Lung (tissue), 12 donors: ENCODE measurements around the gene HNRNPLL. TPM values are rescaled to one million over a fixed set of nuclear protein-coding genes. Genes with fewer than 3 reads are reported as not detected.

Source experiments
- ATAC-seq: fragments of 200-7000 bp; cut with Tn5 transposase; one replicate; pipeline ENCODE4 v1.9.1; 2020; ENCODE audit warnings: moderate number of reproducible peaks; ENCODE audit not compliant: insufficient read depth, low FRiP score
- DNase-seq, 3 donors: peaks; one replicate each; pipeline ENCODE4 v3.0.0-alpha.2; 2013 to 2017
- H3K27ac ChIP-seq, 2 donors: one replicate each; pipeline ENCODE4 v1.5.1; 2013; ENCODE audit warnings: mild to moderate bottlenecking in 2 of 2, moderate library complexity in 2 of 2, control low read depth in 1 of 2, inconsistent platforms in 1 of 2, low read depth in 1 of 2, low read length in 1 of 2
- H3K27me3 ChIP-seq, 3 donors: one replicate each; pipeline ENCODE4 v1.5.1; 2013; ENCODE audit warnings: low read length in 2 of 3; ENCODE audit not compliant: control insufficient read depth in 3 of 3, insufficient read depth in 3 of 3
- H3K36me3 ChIP-seq, 4 donors: one replicate each; pipeline ENCODE4 v1.5.1; 2013; ENCODE audit warnings: low read length in 4 of 4, mild to moderate bottlenecking in 1 of 4, moderate library complexity in 1 of 4; ENCODE audit not compliant: control insufficient read depth in 4 of 4, insufficient read depth in 4 of 4
- H3K4me1 ChIP-seq, 5 donors: one replicate each; pipeline ENCODE4 v1.5.1; 2013; ENCODE audit warnings: low read length in 5 of 5, mild to moderate bottlenecking in 2 of 5, moderate library complexity in 1 of 5; ENCODE audit not compliant: control insufficient read depth in 5 of 5, insufficient read depth in 5 of 5
- H3K4me3 ChIP-seq: one replicate; pipeline ENCODE4 v1.5.1; 2013; ENCODE audit warnings: mild to moderate bottlenecking, control low read depth, moderate library complexity
- H3K9ac ChIP-seq, 2 donors: one replicate each; pipeline ENCODE4 v1.5.1; 2013; ENCODE audit warnings: low read length in 2 of 2, control low read depth in 1 of 2; ENCODE audit not compliant: insufficient read depth in 1 of 2
- H3K9me3 ChIP-seq, 4 donors: one replicate each; pipeline ENCODE4 v1.5.1; 2013; ENCODE audit warnings: low read length in 3 of 4, mild to moderate bottlenecking in 1 of 4, moderate library complexity in 1 of 4; ENCODE audit not compliant: control insufficient read depth in 4 of 4, insufficient read depth in 3 of 4
- CTCF ChIP-seq: IDR thresholded peaks from 2 replicates; pipeline ENCODE4 v1.5.1; 2012; ENCODE audit warnings: mild to moderate bottlenecking; ENCODE audit errors: control extremely low read depth, extremely low read depth
- WGBS, 2 donors: extraction: QIAGEN DNeasy Blood & Tissue Kit; methylation state at CpG; one replicate each; pipeline ENCODE4 v1.1.7; 2013; 5-methylcytosine and 5-hydroxymethylcytosine counted together
- polyA plus RNA-seq, 2 donors: library from polyadenylated mRNA; stranded (reverse); fragments of 200-250 nt; gene quantifications; one replicate each; pipeline ENCODE4 v1.2.1, GENCODE V29; 2013
- total RNA-seq, 2 donors: library from RNA; depleted of rRNA in 1 of 2; stranded (reverse); fragments of >200 nt in 1 of 2; gene quantifications; one replicate each; pipeline ENCODE4 v1.2.1, GENCODE V29; 2014 to 2021
- donor health status: control.
- donor health status: control.
- donor health status: Bipolar disorder and iron deficiency.
- donor health status: healthy.
- donor health status: DM: yes; HTN: yes; CAD: no.

HNRNPLL gene
- total and polyA plus RNA-seq, 4 donors, result 12.4 to 88.8 (median 30.7) TPM

- H3K4me1 ChIP-seq, result peaks cover 0 to 25% (median 4%) of the 10 kb centered on the region in 5 donors
- WGBS, 2 donors, result 46 to 63% methylated on average over 3 of the region's 3 CpGs
Measured at GRCh38 chr2:38586931-38587330, 15.8 kb downstream of the HNRNPLL start.

GRCh38 chr2:38584881-38585280 is 17.8 kb downstream of the HNRNPLL start:
- H3K36me3 ChIP-seq, result peaks cover 2 to 17% (median 7%) of the 10 kb centered on the region in 4 donors
- H3K9me3 ChIP-seq, result no peaks in the 10 kb centered on the region
- WGBS, 2 donors, result 94 to 95% methylated on average over 1 of the region's 1 CpG
- ATAC-seq, result no peak
- no peak overlapping the region for H3K4me3 ChIP-seq
- no peak overlapping the region for H3K27ac ChIP-seq
- no peak for TF ChIP-seq CTCF
- no peak overlapping the region for H3K9ac ChIP-seq
- H3K27me3 ChIP-seq, result no peaks in the 10 kb centered on the region
- DNase-seq, result no peak
- peaks cover 0 to 15% (median 4%) of the 10 kb centered on the region in 5 donors for H3K4me1 ChIP-seq

More at GRCh38 chr2:38586931-38587330, 15.8 kb downstream of the HNRNPLL start:
- no peak overlapping the region for H3K9ac ChIP-seq
- no peaks in the 10 kb centered on the region for H3K27me3 ChIP-seq
- no peaks in the 10 kb centered on the region for H3K9me3 ChIP-seq
- no peak for TF ChIP-seq CTCF
- no peak for DNase-seq
- H3K36me3 ChIP-seq, result peaks cover 0 to 10% (median 4%) of the 10 kb centered on the region in 4 donors
- no peak overlapping the region for H3K4me3 ChIP-seq
- no peak overlapping the region for H3K27ac ChIP-seq
- ATAC-seq, result no peak

GRCh38 chr2:38583994-38584393 is 18.7 kb downstream of the HNRNPLL start:
- Histone ChIP-seq H3K36me3 (peaks cover 2 to 19% (median 7%) of the 10 kb centered on the region in 4 donors), H3K9ac (no peak overlapping the region), H3K4me1 (peaks cover 0 to 9% (median 3%) of the 10 kb centered on the region in 5 donors), H3K27ac (no peak overlapping the region), H3K9me3 (no peaks in the 10 kb centered on the region), H3K4me3 (no peak overlapping the region), H3K27me3 (no peaks in the 10 kb centered on the region)
- DNase-seq (no peak), ATAC-seq (no peak)
- no peak for TF ChIP-seq CTCF
- WGBS, 2 donors, result 91 to 93% methylated on average over 5 of the region's 5 CpGs

GRCh38 chr2:38583524-38583923 is 19.2 kb downstream of the HNRNPLL start:
- H3K9me3 ChIP-seq, result no peaks in the 10 kb centered on the region
- no peak for DNase-seq
- no peak overlapping the region for H3K4me3 ChIP-seq
- WGBS, 2 donors, result 56 to 75% methylated on average over 3 of the region's 3 CpGs
- H3K36me3 ChIP-seq, result peaks cover 2 to 22% (median 7%) of the 10 kb centered on the region in 4 donors
- no peaks in the 10 kb centered on the region for H3K27me3 ChIP-seq
- H3K9ac ChIP-seq, result no peak overlapping the region
- no peak for ATAC-seq
- no peak for TF ChIP-seq CTCF
- H3K27ac ChIP-seq, result no peak overlapping the region
- peaks cover 0 to 8% (median 3%) of the 10 kb centered on the region in 5 donors for H3K4me1 ChIP-seq
